Upper lobe of left lung (tissue), 6 donors: ENCODE results near the gene KNL1. TPM values are rescaled to one million over a fixed set of nuclear protein-coding genes. Genes with fewer than 3 reads are reported as not detected.
A peak's percentile ranks its signal among the peaks of the same experiment; 100 is the strongest.
"Not testable (repeated sequence)": the region's sequence is repeated elsewhere in the genome, so short reads cannot be mapped to it uniquely, and the experiment has no call there.

Experiments
- ATAC-seq, 2 donors: fragments of 200-7000 bp; cut with Tn5 transposase; one replicate each; pipeline ENCODE4 v1.9.1; 2022; ENCODE audit warnings: mild to moderate bottlenecking in 2 of 2, moderate library complexity in 2 of 2; ENCODE audit not compliant: low FRiP score in 2 of 2
- DNase-seq, 2 donors: peaks; one replicate each; pipeline ENCODE4 v3.0.0-alpha.2; 2019 to 2020
- H3K27ac ChIP-seq, 4 donors: fragments of 200-600 bp; sonication (generic); one replicate each; pipeline ENCODE4 v1.5.1; 2016 to 2019
- H3K27me3 ChIP-seq, 4 donors: fragments of 200-600 bp; sonication (generic); one replicate each; pipeline ENCODE4 v1.5.1; 2017 to 2019
- H3K36me3 ChIP-seq, 4 donors: fragments of 200-600 bp; sonication (generic); one replicate each; pipeline ENCODE4 v1.5.1; 2016 to 2019
- H3K4me1 ChIP-seq, 4 donors: fragments of 200-600 bp; sonication (generic); one replicate each; pipeline ENCODE4 v1.5.1; 2018 to 2019
- H3K4me3 ChIP-seq, 4 donors: fragments of 200-600 bp; sonication (generic); one replicate each; pipeline ENCODE4 v1.5.1; 2017 to 2019; ENCODE audit warnings: mild to moderate bottlenecking in 2 of 4, moderate library complexity in 1 of 4
- H3K9me3 ChIP-seq, 4 donors: fragments of 200-600 bp; sonication (generic); one replicate each; pipeline ENCODE4 v1.5.1; 2018 to 2019
- EP300 ChIP-seq, 4 donors: sonication (generic); formaldehyde crosslinking; IDR thresholded peaks; one replicate each; pipeline ENCODE4 v1.5.1; 2017; ENCODE audit warnings: antibody characterized with exemption in 4 of 4, control low read depth in 2 of 4
- POLR2A ChIP-seq, 4 donors: fragments of 450-650 bp; IDR thresholded peaks; one replicate each; pipeline ENCODE4 v1.5.1; 2016 to 2017; ENCODE audit warnings: antibody characterized with exemption in 4 of 4, mild to moderate bottlenecking in 2 of 4
- POLR2AphosphoS5 ChIP-seq, 2 donors: sonication (generic); formaldehyde crosslinking; IDR thresholded peaks; one replicate each; pipeline ENCODE4 v1.5.1; 2017; ENCODE audit warnings: antibody characterized with exemption in 2 of 2
- WGBS, 2 donors: methylation state at CpG; one replicate each; pipeline ENCODE4 v1.1.5; 2017 to 2018; 5-methylcytosine and 5-hydroxymethylcytosine counted together
- total RNA-seq, 6 donors: library from RNA; depleted of rRNA in 4 of 6; stranded (reverse); fragments of >200 nt in 4 of 6; gene quantifications; one replicate each; pipeline versions ENCODE4 v1.1.0 to v1.2.1, GENCODE V29; 2016 to 2021
- TF ChIP-seq, protein P1 (sequence below), 6 experiments: fragments of 450-650 bp in 4 of 6; fragments of 200-600 bp in 2 of 6; sonication (generic) in 2 of 6; IDR thresholded peaks; one replicate each; pipeline ENCODE4 v1.5.1; 2016 to 2019; ENCODE audit warnings: antibody characterized with exemption in 6 of 6
- donor health status: DM: no; HTN: no; CAD: no; lungs with moderate emphysema.
- donor health status: DM: no; HTN: yes; CAD: no; lungs with severe emphysema.

Gene KNL1
- total RNA-seq, 6 donors from 2014 or later: under 0.01 to 2.4 (median 1.3) TPM

DNA sequence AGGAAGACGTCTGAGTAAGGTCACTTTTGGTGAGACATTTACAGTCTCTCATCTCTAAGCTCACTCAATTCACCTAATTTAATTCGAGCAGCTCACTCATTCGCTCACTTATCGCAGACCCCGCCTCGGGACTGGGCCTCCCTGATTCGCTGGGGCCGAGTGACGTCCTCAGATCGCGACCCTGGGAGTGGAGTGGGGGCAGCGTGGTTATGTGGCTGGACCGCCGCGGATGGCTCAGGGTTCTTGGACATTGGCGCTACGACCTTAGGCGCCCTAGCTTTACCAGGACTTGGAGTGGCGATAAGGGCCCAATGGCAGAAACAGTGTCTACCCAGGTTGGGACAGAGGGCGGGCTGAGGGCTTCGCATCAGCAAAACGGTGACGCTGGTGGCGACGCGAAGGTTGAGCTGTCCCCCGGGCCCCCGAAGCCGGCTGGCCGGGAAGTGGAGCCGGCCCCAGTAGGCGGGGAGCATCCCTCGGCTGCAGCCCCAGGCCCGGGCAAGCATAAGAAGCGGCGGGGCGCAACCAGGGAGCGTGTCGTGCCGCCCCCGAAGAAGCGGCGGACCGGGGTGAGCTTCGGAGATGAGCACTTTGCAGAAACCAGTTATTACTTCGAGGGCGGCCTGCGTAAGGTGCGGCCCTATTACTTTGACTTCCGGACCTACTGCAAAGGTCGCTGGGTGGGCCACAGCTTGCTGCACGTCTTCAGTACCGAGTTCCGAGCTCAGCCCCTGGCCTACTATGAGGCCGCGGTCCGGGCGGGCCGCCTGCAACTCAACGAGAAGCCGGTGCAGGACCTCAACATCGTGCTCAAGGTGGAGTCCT is 24.7 kb upstream of the KNL1 start, which contains the start of gene RPUSD2:
TSS of gene RPUSD2 (plus strand) at position 171 of the 825 bp plus-strand sequence. CDS start at position 210, 39 bp downstream.
- 0 to 1% methylated on average over 13 to 39 of the region's 62 CpGs for WGBS, 2 donors
- Histone ChIP-seq H3K4me3 (peak within 1 kb of the TSS; percentile 77 to 99 (median 90)), H3K9me3 (no peaks in the 10 kb centered on the region), H3K4me1 (peaks cover 15 to 22% (median 19%) of the 10 kb centered on the region in 4 donors), H3K36me3 (peaks cover 0 to 24% (median 13%) of the 10 kb centered on the region in 4 donors), H3K27me3 (peaks cover 0 to 4% (median 0%) of the 10 kb centered on the region in 4 donors), H3K27ac (peak within 1 kb of the TSS; percentile 68 to 79 (median 78))
- TF ChIP-seq POLR2A (IDR thresholded peaks at IDR 0.05) (peak in 2 of 4 donors; percentile 85 to 90), POLR2AphosphoS5 (IDR thresholded peaks at IDR 0.05) (peak; percentile 92), EP300 (IDR thresholded peaks at IDR 0.05) (no peak)
- TF ChIP-seq, protein P1, sequence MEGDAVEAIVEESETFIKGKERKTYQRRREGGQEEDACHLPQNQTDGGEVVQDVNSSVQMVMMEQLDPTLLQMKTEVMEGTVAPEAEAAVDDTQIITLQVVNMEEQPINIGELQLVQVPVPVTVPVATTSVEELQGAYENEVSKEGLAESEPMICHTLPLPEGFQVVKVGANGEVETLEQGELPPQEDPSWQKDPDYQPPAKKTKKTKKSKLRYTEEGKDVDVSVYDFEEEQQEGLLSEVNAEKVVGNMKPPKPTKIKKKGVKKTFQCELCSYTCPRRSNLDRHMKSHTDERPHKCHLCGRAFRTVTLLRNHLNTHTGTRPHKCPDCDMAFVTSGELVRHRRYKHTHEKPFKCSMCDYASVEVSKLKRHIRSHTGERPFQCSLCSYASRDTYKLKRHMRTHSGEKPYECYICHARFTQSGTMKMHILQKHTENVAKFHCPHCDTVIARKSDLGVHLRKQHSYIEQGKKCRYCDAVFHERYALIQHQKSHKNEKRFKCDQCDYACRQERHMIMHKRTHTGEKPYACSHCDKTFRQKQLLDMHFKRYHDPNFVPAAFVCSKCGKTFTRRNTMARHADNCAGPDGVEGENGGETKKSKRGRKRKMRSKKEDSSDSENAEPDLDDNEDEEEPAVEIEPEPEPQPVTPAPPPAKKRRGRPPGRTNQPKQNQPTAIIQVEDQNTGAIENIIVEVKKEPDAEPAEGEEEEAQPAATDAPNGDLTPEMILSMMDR (IDR thresholded peaks at IDR 0.05): no peak
- ATAC-seq (peak; percentile 88 to 92), DNase-seq (peak; percentile 94 to 96)

DNA sequence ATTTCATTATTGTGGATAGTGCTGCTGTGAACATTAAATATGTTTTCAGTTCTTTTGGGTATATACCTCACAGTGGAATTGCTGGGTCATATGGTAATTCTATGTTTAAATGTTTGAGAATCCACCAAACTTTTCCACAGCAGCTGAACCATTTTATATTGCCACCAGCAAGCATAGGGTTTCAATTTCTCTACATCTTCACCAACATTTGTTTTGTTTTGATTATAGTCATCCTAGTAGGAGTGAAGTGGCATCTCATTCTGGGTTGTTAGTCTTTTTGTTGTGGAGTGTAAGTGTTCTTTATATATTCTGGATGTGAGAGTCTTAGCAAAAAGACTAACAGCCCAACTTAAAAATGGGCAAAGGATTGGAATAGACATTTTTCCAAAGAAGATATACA is 18.9 kb upstream of the KNL1 start:
- Histone ChIP-seq H3K27ac (no peak overlapping the region), H3K4me3 (no peak overlapping the region), H3K36me3 (peaks cover 0 to 33% (median 16%) of the 10 kb centered on the region in 4 donors), H3K27me3 (no peaks in the 10 kb centered on the region), H3K9me3 (no peaks in the 10 kb centered on the region), H3K4me1 (peaks cover 4 to 9% (median 7%) of the 10 kb centered on the region in 4 donors)
- DNase-seq (no peak), ATAC-seq (no peak)
- TF ChIP-seq POLR2AphosphoS5 (IDR thresholded peaks at IDR 0.05): no peak
- no peak for TF ChIP-seq POLR2A (IDR thresholded peaks at IDR 0.05)
- TF ChIP-seq, protein P1 (IDR thresholded peaks at IDR 0.05): no peak
- no peak for TF ChIP-seq EP300 (IDR thresholded peaks at IDR 0.05)

DNA sequence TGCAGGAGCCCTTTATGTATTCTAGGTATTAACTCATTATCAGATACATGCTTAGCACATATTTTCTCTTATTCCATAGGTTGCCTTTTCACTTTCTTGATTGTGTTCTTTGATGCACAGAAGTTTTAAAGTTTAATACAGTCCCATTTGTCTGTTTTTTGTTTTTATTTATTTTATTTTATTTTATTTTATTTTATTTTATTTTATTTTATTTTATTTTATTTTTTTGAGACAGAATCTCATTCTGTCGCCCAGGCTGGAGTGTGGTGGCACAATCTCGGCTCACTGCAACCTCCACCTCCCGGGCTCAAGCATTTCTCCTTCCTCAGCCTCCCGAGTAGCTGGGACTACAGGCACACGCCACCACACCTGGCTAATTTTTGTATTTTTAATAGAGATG is 17.1 kb upstream of the KNL1 start:
- not testable (repeated sequence) for H3K9me3 ChIP-seq, H3K27me3 ChIP-seq, H3K4me3 ChIP-seq, H3K4me1 ChIP-seq, DNase-seq, ATAC-seq, H3K27ac ChIP-seq
- peaks cover 0 to 28% (median 16%) of the 10 kb centered on the region in 4 donors for H3K36me3 ChIP-seq
- 98 to 100% methylated on average over 5 of the region's 5 CpGs for WGBS, 2 donors

DNA sequence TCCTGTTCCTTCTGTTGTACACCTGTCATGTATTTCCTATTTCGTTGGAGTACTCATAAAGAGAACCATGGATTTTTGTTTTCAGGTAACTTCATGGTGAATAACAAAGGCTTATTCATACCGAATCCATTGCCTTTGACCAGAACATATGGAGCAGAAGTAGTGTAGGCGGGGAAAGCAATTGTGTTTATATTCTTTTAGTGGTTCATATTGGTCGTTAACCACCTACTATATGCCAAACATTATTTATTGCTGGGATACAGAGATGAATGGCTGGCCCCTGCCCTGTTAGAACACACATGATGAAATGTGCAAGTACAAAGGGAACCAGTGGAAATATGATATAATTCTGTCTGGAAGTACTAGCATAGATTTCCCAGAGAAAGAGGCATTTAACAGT is 15.2 kb upstream of the KNL1 start:
- TF ChIP-seq, protein P1 (IDR thresholded peaks at IDR 0.05): no peak
- no peak for TF ChIP-seq EP300 (IDR thresholded peaks at IDR 0.05)
- TF ChIP-seq POLR2AphosphoS5 (IDR thresholded peaks at IDR 0.05): no peak
- 69 to 82% methylated on average over 4 of the region's 4 CpGs for WGBS, 2 donors
- ATAC-seq (no peak), DNase-seq (no peak)
- H3K4me3 ChIP-seq: no peak overlapping the region
- H3K27me3 ChIP-seq: no peaks in the 10 kb centered on the region
- peaks cover 0 to 14% (median 8%) of the 10 kb centered on the region in 4 donors for H3K36me3 ChIP-seq
- no peaks in the 10 kb centered on the region for H3K4me1 ChIP-seq
- H3K27ac ChIP-seq: no peak overlapping the region
- no peaks in the 10 kb centered on the region for H3K9me3 ChIP-seq

DNA sequence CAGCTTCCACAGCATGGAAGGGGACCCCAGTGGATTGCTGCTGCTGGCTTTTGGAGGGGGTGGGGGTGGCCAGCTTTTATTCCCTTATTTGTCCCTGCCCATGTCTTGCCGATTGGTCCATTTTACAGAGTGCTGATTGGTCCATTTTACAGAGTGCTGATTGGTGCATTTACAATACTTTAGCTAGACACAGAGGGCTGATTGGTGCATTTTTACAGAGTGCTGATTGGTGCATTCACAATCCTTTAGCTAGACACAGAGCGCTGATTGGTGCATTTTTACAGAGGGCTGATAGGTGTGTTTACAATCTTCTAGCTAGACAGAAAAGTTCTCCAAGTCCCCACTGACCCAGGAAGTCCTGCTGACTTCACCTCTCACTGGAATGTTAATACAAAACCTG is 12.3 kb upstream of the KNL1 start:
- not testable (repeated sequence) for H3K27me3 ChIP-seq, ATAC-seq, H3K27ac ChIP-seq, H3K4me3 ChIP-seq, DNase-seq, H3K9me3 ChIP-seq, H3K4me1 ChIP-seq, H3K36me3 ChIP-seq
- WGBS, 2 donors: 73 to 88% methylated on average over 2 of the region's 2 CpGs
